IMR-90 (cell line): ENCODE data around the gene EVPL. TPM values are rescaled to one million over a fixed set of nuclear protein-coding genes. Genes with fewer than 3 reads are reported as not detected.

Experiments
- ATAC-seq: fragments of 200-7000 bp; cut with Tn5 transposase; 2 replicates; pipeline ENCODE4 v1.9.1; 2020; ENCODE audit warnings: low read depth, mild to moderate bottlenecking, moderate library complexity
- BruUV-seq: library from RNA; stranded (reverse); fragments of 400-500 nt; replicated peaks from 2 replicates; lab custom pipeline; 2021; lab: Mats Ljungman, UMichigan
- CTCF ChIA-PET: fragments of 300-600 bp; formaldehyde crosslinking; extraction: SDS; loops from one replicate; lab custom pipeline; 2021; ENCODE audit warnings: antibody characterized with exemption; lab: Yijun Ruan, JAX
- POLR2A ChIA-PET: fragments of 300-600 bp; sonication (Branson Sonifier 250); formaldehyde crosslinking; loops from one replicate; lab custom pipeline; 2022; ENCODE audit warnings: antibody characterized with exemption; ENCODE audit not compliant: unreplicated experiment; lab: Charles Lee
- DNase-seq: peaks from one replicate; pipeline ENCODE4 v3.0.0; 2013
- H2AFZ ChIP-seq: replicated peaks from 2 replicates; pipeline ENCODE3; 2013; ENCODE audit warnings: low read length, mild to moderate bottlenecking; ENCODE audit not compliant: poor library complexity
- H2AK5ac ChIP-seq: 2 replicates; pipeline ENCODE4 v1.6.1; 2013; ENCODE audit warnings: low read depth, low read length, inconsistent platforms
- H2AK9ac ChIP-seq: replicated peaks from 2 replicates; pipeline ENCODE3; 2013; ENCODE audit warnings: mild to moderate bottlenecking, low read depth, low read length, moderate library complexity; ENCODE audit not compliant: poor library complexity
- H2BK120ac ChIP-seq: 2 replicates; pipeline ENCODE4 v1.6.1; 2013; ENCODE audit warnings: low read depth, low read length, inconsistent platforms
- H2BK15ac ChIP-seq: 3 replicates; pipeline ENCODE4 v1.6.1; 2013; ENCODE audit warnings: low read depth, low read length, inconsistent platforms
- H2BK20ac ChIP-seq: 2 replicates; pipeline ENCODE4 v1.6.1; 2013; ENCODE audit warnings: low read depth, mild to moderate bottlenecking, inconsistent platforms, low read length, moderate library complexity
- H2BK5ac ChIP-seq: 2 replicates; pipeline ENCODE4 v1.6.1; 2013; ENCODE audit warnings: mild to moderate bottlenecking, low read depth, low read length, inconsistent platforms; ENCODE audit not compliant: poor library complexity, severe bottlenecking
- H3K14ac ChIP-seq: replicated peaks from 2 replicates; pipeline ENCODE4 v1.6.1; 2013; ENCODE audit warnings: low read depth, low read length, inconsistent platforms
- H3K18ac ChIP-seq: 2 replicates; pipeline ENCODE4 v1.6.1; 2013; ENCODE audit warnings: low read depth, low read length, control low read depth
- H3K23ac ChIP-seq: 2 replicates; pipeline ENCODE4 v1.6.1; 2013; ENCODE audit warnings: low read depth, low read length, inconsistent platforms
- H3K27ac ChIP-seq: 2 replicates; pipeline ENCODE4 v1.5.1; 2013; ENCODE audit warnings: mild to moderate bottlenecking, control low read depth, low read length; ENCODE audit not compliant: insufficient read depth
- H3K27me3 ChIP-seq: 2 replicates; pipeline ENCODE4 v1.6.1; 2013; ENCODE audit warnings: low read length; ENCODE audit not compliant: control insufficient read depth, insufficient read depth
- H3K36me3 ChIP-seq: 2 replicates; pipeline ENCODE4 v1.6.1; 2013; ENCODE audit warnings: low read length, mixed read lengths; ENCODE audit not compliant: control insufficient read depth, insufficient read depth
- H3K4ac ChIP-seq: 2 replicates; pipeline ENCODE4 v1.6.1; 2013; ENCODE audit warnings: low read depth, low read length, inconsistent platforms
- H3K4me1 ChIP-seq: 2 replicates; pipeline ENCODE4 v1.6.1; 2013; ENCODE audit warnings: low read length, mixed read lengths; ENCODE audit not compliant: control insufficient read depth, insufficient read depth
- H3K4me2 ChIP-seq: 2 replicates; pipeline ENCODE4 v1.6.1; 2013; ENCODE audit warnings: low read depth, mild to moderate bottlenecking, control low read depth, low read length, moderate library complexity
- H3K4me3 ChIP-seq: 2 replicates; pipeline ENCODE4 v1.5.1; 2013; ENCODE audit warnings: low read depth, mild to moderate bottlenecking, control low read depth, low read length, moderate library complexity; ENCODE audit not compliant: insufficient read depth
- H3K56ac ChIP-seq: 2 replicates; pipeline ENCODE4 v1.6.1; 2013; ENCODE audit warnings: low read length, inconsistent platforms; ENCODE audit not compliant: insufficient read depth; ENCODE audit errors: extremely low read depth
- H3K79me1 ChIP-seq, 2 experiments: 2 replicates each; pipeline ENCODE4 v1.6.1; 2013; ENCODE audit warnings: low read length in 2 of 2, inconsistent platforms in 1 of 2, low read depth in 1 of 2
- H3K9ac ChIP-seq: 2 replicates; pipeline ENCODE4 v1.6.1; 2013; ENCODE audit warnings: low read depth, low read length, control low read depth
- H3K9me1 ChIP-seq: 2 replicates; pipeline ENCODE4 v1.6.1; 2013; ENCODE audit warnings: low read length, inconsistent platforms; ENCODE audit not compliant: insufficient read depth
- H3K9me3 ChIP-seq: 2 replicates; pipeline ENCODE4 v1.6.1; 2013; ENCODE audit warnings: low read length; ENCODE audit not compliant: control insufficient read depth, insufficient read depth
- H4K20me1 ChIP-seq: 2 replicates; pipeline ENCODE4 v1.6.1; 2013; ENCODE audit warnings: low read length, inconsistent platforms; ENCODE audit not compliant: insufficient read depth
- H4K5ac ChIP-seq: 2 replicates; pipeline ENCODE4 v1.6.1; 2013; ENCODE audit warnings: mild to moderate bottlenecking, low read depth, low read length, control low read depth
- H4K8ac ChIP-seq, 2 experiments: 2 replicates each; pipeline ENCODE4 v1.6.1; 2013; ENCODE audit warnings: low read depth in 2 of 2, low read length in 2 of 2, control low read depth in 1 of 2, inconsistent platforms in 1 of 2
- H4K91ac ChIP-seq: 2 replicates; pipeline ENCODE4 v1.6.1; 2013; ENCODE audit warnings: low read depth, low read length, inconsistent platforms; ENCODE audit not compliant: insufficient read depth
- FOS ChIP-seq: fragments of 150-350 bp; IDR thresholded peaks from 2 replicates; pipeline ENCODE4 v1.6.1; 2016; ENCODE audit warnings: low read depth, low read length
- MAFK ChIP-seq: IDR thresholded peaks from 2 replicates; pipeline ENCODE4 v1.6.1; 2012; ENCODE audit warnings: low read depth, low read length, improper control_type of control experiment
- MXI1 ChIP-seq: IDR thresholded peaks from 2 replicates; pipeline ENCODE4 v1.6.1; 2012; ENCODE audit warnings: low read depth, mild to moderate bottlenecking, low read length, moderate library complexity, borderline replicate concordance
- POLR2A ChIP-seq: IDR thresholded peaks from 2 replicates; pipeline ENCODE4 v1.6.1; 2012; ENCODE audit warnings: mild to moderate bottlenecking, low read depth, low read length
- RCOR1 ChIP-seq: IDR thresholded peaks from 2 replicates; pipeline ENCODE4 v1.6.1; 2012; ENCODE audit warnings: mild to moderate bottlenecking, low read length, improper control_type of control experiment; ENCODE audit not compliant: insufficient replicate concordance
- SMC3 ChIP-seq: fragments of 150-350 bp; IDR thresholded peaks from 2 replicates; pipeline ENCODE4 v1.6.1; 2016; ENCODE audit warnings: low read depth, mild to moderate bottlenecking, antibody characterized with exemption, low read length, moderate library complexity
- WGBS, 2 experiments: methylation state at CpG; one replicate each; pipeline versions ENCODE4 v1.1.5 to v1.1.7; 2013; ENCODE audit warnings: missing lambda C conversion rate in 2 of 2; ENCODE audit not compliant: insufficient read length in 1 of 2; ENCODE audit errors: extremely low coverage in 2 of 2; 5-methylcytosine and 5-hydroxymethylcytosine counted together
- dilution Hi-C: fragments of 300-500 bp; cut with HindIII; formaldehyde crosslinking; loops from one replicate; pipeline ENCODE4 v1.14.3; 2018; ENCODE audit warnings: low sequenced_read_pairs; ENCODE audit not compliant: unreplicated experiment
- in situ Hi-C: fragments of 300-500 bp; cut with MboI; formaldehyde crosslinking; loops from 3 replicates; pipeline ENCODE4 v1.14.3; 2019; ENCODE audit warnings: low sequenced_read_pairs, inconsistent platforms, mixed read lengths
- intact Hi-C: fragments of 100-400 bp; cut with micrococcal nuclease; formaldehyde crosslinking; loops from 2 replicates; pipeline ENCODE4 v1.10.0; 2022
- polyA plus RNA-seq, 3 experiments: library from polyadenylated mRNA; depleted of rRNA; stranded (reverse); fragments of >200 nt; gene quantifications; 2 replicates each; pipeline ENCODE4 v1.2.3, GENCODE V29; 2012; ENCODE audit warnings: low replicate concordance in 1 of 3
- total RNA-seq: library from RNA; depleted of rRNA; stranded (reverse); fragments of >200 nt; gene quantifications from 2 replicates; pipeline ENCODE4 v1.2.3, GENCODE V29; 2012

EVPL gene
- total and polyA plus RNA-seq, 2 of the 4 experiments (the other 2 are of a cell fraction): not detected

GRCh38 chr17:76076146-76076764, 49.1 kb upstream of the EVPL start:
- no peak overlapping the region for H4K8ac ChIP-seq
- H3K4me1 ChIP-seq: peaks cover 3% of the 10 kb centered on the region; the same call in 1 of the 2 replicates
- no peaks in the 10 kb centered on the region for H3K9me3 ChIP-seq
- H3K4ac ChIP-seq: no peak overlapping the region
- H2BK120ac ChIP-seq: no peak overlapping the region
- H2AFZ ChIP-seq: peak overlapping the region; percentile 46
- H2AK9ac ChIP-seq: no peak overlapping the region
- ChIA-PET POLR2A (no interaction called here), CTCF (no interaction called here)
- H4K20me1 ChIP-seq: peaks cover 14% of the 10 kb centered on the region
- no peak overlapping the region for H3K9ac ChIP-seq
- no peak for ATAC-seq
- no peak overlapping the region for H4K5ac ChIP-seq
- no peak overlapping the region for H2BK5ac ChIP-seq
- H4K91ac ChIP-seq: no peak overlapping the region
- H3K56ac ChIP-seq: no peak overlapping the region
- no peak overlapping the region for H3K27ac ChIP-seq
- intact Hi-C loops: loop anchor here (10.0 kb wide), 1 partner anchor 171 kb away; the partner anchor contains the start of gene MRPL38
- H3K4me2 ChIP-seq: no peak overlapping the region
- no peak overlapping the region for H3K23ac ChIP-seq
- H3K36me3 ChIP-seq: no peaks in the 10 kb centered on the region
- H3K9me1 ChIP-seq: peaks cover 11% of the 10 kb centered on the region
- peaks cover 0 to 14% of the 10 kb centered on the region in 2 experiments; a peak in 2 of 4 replicates for H3K79me1 ChIP-seq
- no TSS peak for BruUV-seq
- H2AK5ac ChIP-seq: no peak overlapping the region
- no peak overlapping the region for H2BK15ac ChIP-seq
- dilution Hi-C loops: no loop called here
- no peak overlapping the region for H2BK20ac ChIP-seq
- TF ChIP-seq SMC3: no peak
- no peak for TF ChIP-seq POLR2A
- no peak for TF ChIP-seq MAFK
- no peak for TF ChIP-seq MXI1
- TF ChIP-seq FOS: no peak
- no peak for TF ChIP-seq RCOR1
- H3K4me3 ChIP-seq: no peak overlapping the region
- in situ Hi-C loops: no loop called here
- H3K14ac ChIP-seq: no peak overlapping the region
- DNase-seq: no peak
- H3K27me3 ChIP-seq: peaks cover 66% of the 10 kb centered on the region
- 5% methylated on average over 31 of the region's 41 CpGs; no CpG with 5 or more reads in 1 of the 2 experiments for WGBS, 2 experiments
- no peak overlapping the region for H3K18ac ChIP-seq
